HG02623 (cell line): Measurements from ENCODE around the gene LRPAP1.

Experiments used
- ATAC-seq: cut with Tn5 transposase; IDR thresholded peaks from one replicate; pipeline ENCODE4 v1.9.1; 2021; ENCODE audit warnings: moderate library complexity; ENCODE audit not compliant: unreplicated experiment

The LRPAP1 gene

GRCh38 chr4:3475713-3476260 is 56.4 kb downstream of the LRPAP1 start:
- no peak for ATAC-seq

- ATAC-seq: no peak
Observed at GRCh38 chr4:3475041-3475712, 57.0 kb downstream of the LRPAP1 start.

GRCh38 chr4:3473996-3474765 is 58.0 kb downstream of the LRPAP1 start:
- ATAC-seq: no peak

GRCh38 chr4:3473181-3473950 is 58.9 kb downstream of the LRPAP1 start:
- ATAC-seq: no peak

GRCh38 chr4:3472411-3473141 is 59.6 kb downstream of the LRPAP1 start:
- ATAC-seq: no peak

GRCh38 chr4:3471886-3472285 is 60.3 kb downstream of the LRPAP1 start:
- no peak for ATAC-seq

- ATAC-seq: no peak
Observed at GRCh38 chr4:3471098-3471760, 61.0 kb downstream of the LRPAP1 start.

- no peak for ATAC-seq
Observed at GRCh38 chr4:3470244-3471097, 61.8 kb downstream of the LRPAP1 start.

GRCh38 chr4:3469386-3470243 is 62.6 kb downstream of the LRPAP1 start:
- no peak for ATAC-seq

GRCh38 chr4:3468804-3469203 is 63.4 kb downstream of the LRPAP1 start:
- ATAC-seq: no peak

- ATAC-seq: no peak
Observed at GRCh38 chr4:3468154-3468553, 64.1 kb downstream of the LRPAP1 start.

GRCh38 chr4:3467601-3468031 is 64.6 kb downstream of the LRPAP1 start:
- ATAC-seq: no peak

- no peak for ATAC-seq
Observed at GRCh38 chr4:3466691-3467600, 65.3 kb downstream of the LRPAP1 start.

GRCh38 chr4:3465698-3466671 is 66.2 kb downstream of the LRPAP1 start:
- ATAC-seq: no peak

- ATAC-seq: no peak
Observed at GRCh38 chr4:3464911-3465697, 67.1 kb downstream of the LRPAP1 start.
